Transverse colon (tissue), 4 donors: ENCODE results near the gene CASKIN2. TPM values are rescaled to one million over a fixed set of nuclear protein-coding genes. Genes with fewer than 3 reads are reported as not detected.
A peak's percentile ranks its signal among the peaks of the same experiment; 100 is the strongest.

Experiments used
- DNase-seq: peaks from one replicate; pipeline ENCODE4 v3.0.0-alpha.2; 2019
- H3K27ac ChIP-seq, 4 donors: fragments of 200-600 bp; sonication (generic); 2 replicates each; pipeline ENCODE4 v1.5.1; 2016 to 2018; ENCODE audit warnings: inconsistent platforms in 4 of 4
- H3K27me3 ChIP-seq: fragments of 200-600 bp; sonication (generic); 2 replicates; pipeline ENCODE4 v1.5.1; 2017; ENCODE audit warnings: inconsistent platforms
- H3K36me3 ChIP-seq, 4 donors: fragments of 200-600 bp; sonication (generic); 2 replicates each; pipeline ENCODE4 v1.5.1; 2017 to 2019; ENCODE audit warnings: inconsistent platforms in 4 of 4
- H3K4me1 ChIP-seq, 4 donors: fragments of 200-600 bp; sonication (generic); 2 replicates each; pipeline ENCODE4 v1.5.1; 2017 to 2020; ENCODE audit warnings: inconsistent platforms in 4 of 4
- H3K4me3 ChIP-seq, 4 donors: fragments of 200-600 bp; sonication (generic); 1 replicate in 1 of 4; 2 replicates in 3 of 4; pipeline versions ENCODE4 v1.5.1 to v1.6.1; 2017 to 2019; ENCODE audit warnings: inconsistent platforms in 4 of 4
- H3K9me3 ChIP-seq, 2 donors: fragments of 200-600 bp; sonication (generic); 2 replicates each; pipeline ENCODE4 v1.5.1; 2017 to 2019; ENCODE audit warnings: inconsistent platforms in 2 of 2
- EP300 ChIP-seq: sonication (generic); formaldehyde crosslinking; IDR thresholded peaks from one replicate; pipeline ENCODE4 v1.6.1; 2017; ENCODE audit warnings: antibody characterized with exemption, low read depth
- POLR2A ChIP-seq: fragments of 450-650 bp; IDR thresholded peaks from one replicate; pipeline ENCODE4 v1.6.1; 2016; ENCODE audit warnings: antibody characterized with exemption, mild to moderate bottlenecking, moderate library complexity
- POLR2AphosphoS5 ChIP-seq, 3 donors: sonication (generic); formaldehyde crosslinking; IDR thresholded peaks; one replicate each; pipeline ENCODE4 v1.6.1; 2016; ENCODE audit warnings: antibody characterized with exemption in 3 of 3
- WGBS, 2 donors: methylation state at CpG; one replicate each; pipeline ENCODE4 v1.1.5; 2018; ENCODE audit warnings: low coverage in 1 of 2; 5-methylcytosine and 5-hydroxymethylcytosine counted together
- in situ Hi-C, 4 donors: fragments of 200-750 bp; cut with MboI; loops; one replicate each; pipeline versions ENCODE4 v1.15.0 to v1.15.1; 2017; ENCODE audit warnings: low sequenced_read_pairs in 3 of 4, low pct_ligation_motif_present in 1 of 4, low pct_unique_long_range_greater_than_20kb in 1 of 4
- intact Hi-C: fragments of 100-400 bp; cut with DNase I; formaldehyde crosslinking; loops from one replicate; pipeline ENCODE4 v1.15.1; 2023; ENCODE audit warnings: low total_unique reads
- total RNA-seq, 4 donors: library from RNA; depleted of rRNA; stranded (reverse); fragments of >200 nt; gene quantifications; one replicate each; pipeline ENCODE4 v1.1.0, GENCODE V29; 2016
- TF ChIP-seq, protein P1 (sequence below), 5 experiments: fragments of 200-600 bp in 3 of 5; fragments of 450-650 bp in 2 of 5; sonication (generic) in 3 of 5; IDR thresholded peaks; 1 replicate in 2 of 5; 2 replicates in 3 of 5; pipeline ENCODE4 v1.5.1; 2016 to 2017; ENCODE audit warnings: antibody characterized with exemption in 5 of 5, inconsistent platforms in 3 of 5, mild to moderate bottlenecking in 2 of 5, moderate library complexity in 1 of 5

The CASKIN2 gene
- total RNA-seq, 4 donors from 2014 or later: 16.5 to 128 (median 24.8) TPM

DNA sequence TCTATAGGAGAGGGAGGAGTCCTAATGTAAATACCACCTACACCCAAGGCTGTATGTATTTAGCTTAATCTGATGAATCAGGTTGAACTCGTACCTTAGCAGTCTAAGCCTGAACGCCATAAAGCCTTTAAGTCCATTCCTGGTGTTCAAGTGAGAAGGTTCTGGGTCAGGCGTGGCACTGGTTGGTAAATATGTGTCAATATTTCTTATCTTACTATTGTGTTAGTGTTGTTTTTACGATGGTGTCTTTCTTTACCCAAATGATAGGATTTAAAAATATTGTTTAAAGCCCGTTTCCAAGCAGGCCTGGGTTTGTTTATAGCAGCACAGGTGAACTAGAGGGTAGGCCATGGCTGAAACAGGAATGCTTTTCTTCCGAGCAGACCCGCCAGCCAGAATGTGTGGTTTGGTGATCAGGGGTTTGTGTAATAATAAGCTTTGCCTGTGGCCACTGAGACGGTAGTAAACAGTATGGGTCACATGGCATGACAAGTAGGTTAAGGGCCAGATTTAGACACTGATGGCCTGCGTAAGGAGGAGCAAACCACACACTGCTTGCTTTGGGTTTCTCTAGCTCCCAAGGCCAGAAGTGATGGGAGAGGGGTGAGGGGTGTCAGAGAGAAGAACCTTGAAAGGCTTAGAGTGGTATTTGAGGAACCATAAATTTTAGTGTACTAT, 55.6 kb downstream of the CASKIN2 start:
- 37 to 45% methylated on average over 9 of the region's 9 CpGs for WGBS, 2 donors
- Histone ChIP-seq H3K27ac (peak overlapping the region; percentile 77 to 86 (median 82)), H3K9me3 (no peaks in the 10 kb centered on the region), H3K4me1 (peaks cover 25 to 47% (median 34%) of the 10 kb centered on the region in 4 donors), H3K27me3 (no peaks in the 10 kb centered on the region), H3K36me3 (no peaks in the 10 kb centered on the region), H3K4me3 (no peak overlapping the region)
- in situ Hi-C loops: no loop called here
- intact Hi-C loops: no loop called here
- TF ChIP-seq POLR2A (peak; percentile 31), POLR2AphosphoS5 (IDR thresholded peaks at IDR 0.05) (peak; percentile 4 to 68 (median 35))
- TF ChIP-seq, protein P1, sequence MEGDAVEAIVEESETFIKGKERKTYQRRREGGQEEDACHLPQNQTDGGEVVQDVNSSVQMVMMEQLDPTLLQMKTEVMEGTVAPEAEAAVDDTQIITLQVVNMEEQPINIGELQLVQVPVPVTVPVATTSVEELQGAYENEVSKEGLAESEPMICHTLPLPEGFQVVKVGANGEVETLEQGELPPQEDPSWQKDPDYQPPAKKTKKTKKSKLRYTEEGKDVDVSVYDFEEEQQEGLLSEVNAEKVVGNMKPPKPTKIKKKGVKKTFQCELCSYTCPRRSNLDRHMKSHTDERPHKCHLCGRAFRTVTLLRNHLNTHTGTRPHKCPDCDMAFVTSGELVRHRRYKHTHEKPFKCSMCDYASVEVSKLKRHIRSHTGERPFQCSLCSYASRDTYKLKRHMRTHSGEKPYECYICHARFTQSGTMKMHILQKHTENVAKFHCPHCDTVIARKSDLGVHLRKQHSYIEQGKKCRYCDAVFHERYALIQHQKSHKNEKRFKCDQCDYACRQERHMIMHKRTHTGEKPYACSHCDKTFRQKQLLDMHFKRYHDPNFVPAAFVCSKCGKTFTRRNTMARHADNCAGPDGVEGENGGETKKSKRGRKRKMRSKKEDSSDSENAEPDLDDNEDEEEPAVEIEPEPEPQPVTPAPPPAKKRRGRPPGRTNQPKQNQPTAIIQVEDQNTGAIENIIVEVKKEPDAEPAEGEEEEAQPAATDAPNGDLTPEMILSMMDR (IDR thresholded peaks at IDR 0.05): no peak
- peak; percentile 63 for DNase-seq

DNA sequence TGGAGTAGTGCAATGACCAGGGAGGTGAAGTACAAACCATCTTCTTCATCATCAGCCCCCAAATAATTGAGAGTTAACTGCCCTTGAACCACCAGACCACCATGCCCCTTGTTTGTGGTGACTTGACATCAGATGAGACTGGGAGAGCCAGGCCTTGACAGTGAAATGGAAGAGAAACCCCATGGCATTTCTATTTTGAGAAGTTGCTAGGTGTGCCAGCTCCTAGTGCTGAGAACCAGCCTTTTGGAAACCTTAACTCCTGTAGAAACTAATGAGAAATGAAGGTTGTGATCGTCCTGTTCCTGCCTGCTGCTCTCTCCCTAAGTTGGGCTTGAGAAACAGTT, 56.1 kb downstream of the CASKIN2 start:
- TF ChIP-seq POLR2A (peak; percentile 57), POLR2AphosphoS5 (IDR thresholded peaks at IDR 0.05) (no peak)
- peak overlapping the region; percentile 77 to 86 (median 82) for H3K27ac ChIP-seq
- DNase-seq: peak; percentile 37
- no peak overlapping the region for H3K4me3 ChIP-seq
- no peaks in the 10 kb centered on the region for H3K36me3 ChIP-seq
- H3K27me3 ChIP-seq: no peaks in the 10 kb centered on the region
- WGBS, 2 donors: 30% methylated on average over 1 of the region's 1 CpG; no CpG with 5 or more reads in 1 of the 2 donors
- in situ Hi-C loops: no loop called here
- peaks cover 25 to 47% (median 34%) of the 10 kb centered on the region in 4 donors for H3K4me1 ChIP-seq
- H3K9me3 ChIP-seq: no peaks in the 10 kb centered on the region
- intact Hi-C loops: no loop called here

DNA sequence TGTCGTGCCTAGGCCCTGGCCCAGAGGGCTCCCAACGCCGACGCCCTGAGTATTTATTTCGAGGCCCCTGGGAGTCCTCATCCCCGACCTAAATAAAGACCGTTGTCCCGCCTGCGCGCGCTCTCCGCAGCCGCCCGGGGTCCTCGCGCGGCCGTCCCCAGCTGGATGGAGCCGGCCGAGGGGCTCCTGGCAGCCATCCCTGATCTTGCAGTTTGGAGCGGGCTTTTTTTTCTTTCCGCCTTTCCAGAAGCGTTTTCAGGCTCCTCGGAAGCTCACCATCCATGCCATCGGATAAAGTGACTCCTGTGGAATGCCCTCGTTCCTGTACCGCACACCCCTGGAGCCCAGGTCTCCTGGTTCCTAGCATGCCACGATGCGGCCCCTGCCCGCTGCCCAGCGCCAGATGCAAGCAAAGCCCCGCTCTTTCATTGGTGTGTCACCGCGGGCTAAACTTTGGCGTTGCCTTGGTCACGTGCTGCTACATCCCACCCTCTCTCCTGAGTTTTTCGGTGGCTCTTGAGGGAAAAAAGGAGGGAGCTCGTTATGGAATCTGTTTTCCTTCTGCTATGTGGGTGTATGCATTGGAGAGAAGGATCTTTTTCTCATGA, 58.2 kb downstream of the CASKIN2 start:
- DNase-seq: no peak
- H3K27ac ChIP-seq: peak overlapping the region; percentile 80 to 94 (median 90)
- H3K9me3 ChIP-seq: no peaks in the 10 kb centered on the region
- no peaks in the 10 kb centered on the region for H3K36me3 ChIP-seq
- 2 to 3% methylated on average over 6 to 37 of the region's 38 CpGs for WGBS, 2 donors
- H3K27me3 ChIP-seq: no peaks in the 10 kb centered on the region
- peaks cover 25 to 55% (median 35%) of the 10 kb centered on the region in 4 donors for H3K4me1 ChIP-seq
- intact Hi-C loops: no loop called here
- TF ChIP-seq, protein P1 (IDR thresholded peaks at IDR 0.05): no peak
- TF ChIP-seq EP300 (no peak), POLR2A (no peak), POLR2AphosphoS5 (IDR thresholded peaks at IDR 0.05) (no peak)
- in situ Hi-C loops: no loop called here
- H3K4me3 ChIP-seq: peak overlapping the region; percentile 62 to 97 (median 84)

DNA sequence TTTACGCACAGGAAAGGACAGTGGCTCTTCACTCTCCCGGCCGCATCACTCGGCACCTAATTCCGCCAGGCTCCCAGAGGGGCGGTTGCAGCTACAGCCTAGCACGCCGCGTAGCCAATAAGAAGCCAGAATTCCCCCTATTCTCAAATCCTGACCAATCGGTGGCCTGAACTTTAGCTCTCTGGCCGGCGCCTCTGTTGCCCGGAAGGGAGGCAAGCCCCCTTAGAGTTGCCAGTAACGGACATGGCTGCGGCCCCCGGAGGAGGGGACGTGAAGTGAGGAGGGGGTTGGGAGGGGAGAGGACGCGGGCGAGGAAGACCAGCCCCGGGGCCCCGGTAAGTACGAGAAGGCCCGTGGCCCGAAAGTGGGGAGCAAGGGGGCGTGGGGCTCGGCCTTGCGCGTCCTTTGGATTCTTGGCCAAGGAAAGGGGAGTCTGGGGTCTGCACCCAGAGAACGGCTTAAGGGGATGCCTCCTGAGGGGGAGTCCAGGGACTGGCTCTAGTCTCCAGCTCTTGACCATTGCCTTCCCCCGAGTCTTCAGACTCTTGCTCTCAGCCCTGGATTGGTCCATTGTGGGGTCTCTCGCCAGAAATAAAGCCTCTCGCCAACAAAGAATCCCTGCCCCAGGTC, 58.8 kb downstream of the CASKIN2 start, which contains the start of gene TMEM94:
TMEM94 (plus strand) TSS at position 219 of the 630 bp plus-strand sequence. CDS start 15,271 bp downstream, outside the sequence.
- WGBS, 2 donors: 0% methylated on average over 33 of the region's 33 CpGs; no CpG with 5 or more reads in 1 of the 2 donors

More for the DNA sequence above, 58.8 kb downstream of the CASKIN2 start, which contains the start of gene TMEM94:
- no peak for TF ChIP-seq EP300
- peak; percentile 47 for TF ChIP-seq POLR2A
- peak in 2 of 3 donors; percentile 67 to 73 for TF ChIP-seq POLR2AphosphoS5 (IDR thresholded peaks at IDR 0.05)
- TF ChIP-seq, protein P1 (IDR thresholded peaks at IDR 0.05): no peak
- Histone ChIP-seq H3K27ac (peak within 1 kb of the TSS; percentile 80 to 94 (median 90)), H3K36me3 (no peaks in the 10 kb centered on the region), H3K9me3 (no peaks in the 10 kb centered on the region), H3K4me1 (peaks cover 25 to 55% (median 35%) of the 10 kb centered on the region in 4 donors), H3K27me3 (no peaks in the 10 kb centered on the region), H3K4me3 (peak within 1 kb of the TSS; percentile 62 to 97 (median 84))
- intact Hi-C loops (no loop called here), in situ Hi-C loops (no loop called here)
- DNase-seq: peak; percentile 96
